Fibroblast of villous mesenchyme (primary cell): ENCODE measurements around the gene MBP. TPM values are rescaled to one million over a fixed set of nuclear protein-coding genes. Genes with fewer than 3 reads are reported as not detected.

Experiments
- DNase-seq: peaks from one replicate; pipeline ENCODE4 v3.0.0-alpha.2; 2010; ENCODE audit warnings: low read depth
- H3K4me3 ChIP-seq: 2 replicates; pipeline ENCODE4 v1.5.1; 2011; ENCODE audit warnings: low read depth, mild to moderate bottlenecking, low read length
- CTCF ChIP-seq: IDR thresholded peaks from 2 replicates; pipeline ENCODE4 v1.5.1; 2012; ENCODE audit warnings: low read depth, mild to moderate bottlenecking, low read length; ENCODE audit not compliant: insufficient read depth
- total RNA-seq: library from RNA; depleted of rRNA; stranded (reverse); fragments of >200 nt; gene quantifications from 2 replicates; pipeline ENCODE4 v1.2.3, GENCODE V29; 2012

The MBP gene
- total RNA-seq, 1 donor, result 3.9 TPM

GRCh38 chr18:77067291-77068061 is 65.1 kb downstream of the MBP start:
- DNase-seq, result peak; percentile 94
- TF ChIP-seq CTCF, result peak; percentile 27
- H3K4me3 ChIP-seq, result no peak overlapping the region

- H3K4me3 ChIP-seq, result no peak overlapping the region
- no peak for DNase-seq
- TF ChIP-seq CTCF, result no peak
These were observed 65.9 kb downstream of the MBP start for GRCh38 chr18:77066689-77067088.

- DNase-seq, result no peak
- H3K4me3 ChIP-seq, result no peak overlapping the region
- no peak for TF ChIP-seq CTCF
These were observed 66.5 kb downstream of the MBP start for GRCh38 chr18:77066101-77066500.

GRCh38 chr18:77065221-77065981 is 67.2 kb downstream of the MBP start:
- no peak for TF ChIP-seq CTCF
- H3K4me3 ChIP-seq, result no peak overlapping the region
- DNase-seq, result peak; percentile 98

GRCh38 chr18:77063260-77063659 is 69.3 kb downstream of the MBP start:
- DNase-seq, result no peak
- no peak for TF ChIP-seq CTCF
- no peak overlapping the region for H3K4me3 ChIP-seq

- peak; percentile 70 for DNase-seq
- no peak overlapping the region for H3K4me3 ChIP-seq
- TF ChIP-seq CTCF, result no peak
These were observed 70.0 kb downstream of the MBP start for GRCh38 chr18:77062518-77063003.
